ENCODE results near the gene ZDHHC8. TPM values are rescaled to one million over a fixed set of nuclear protein-coding genes. Genes with fewer than 3 reads are reported as not detected.

ZDHHC8 gene
- total RNA-seq, 1 experiment from 2014 or later, result 89.3 TPM

DNA sequence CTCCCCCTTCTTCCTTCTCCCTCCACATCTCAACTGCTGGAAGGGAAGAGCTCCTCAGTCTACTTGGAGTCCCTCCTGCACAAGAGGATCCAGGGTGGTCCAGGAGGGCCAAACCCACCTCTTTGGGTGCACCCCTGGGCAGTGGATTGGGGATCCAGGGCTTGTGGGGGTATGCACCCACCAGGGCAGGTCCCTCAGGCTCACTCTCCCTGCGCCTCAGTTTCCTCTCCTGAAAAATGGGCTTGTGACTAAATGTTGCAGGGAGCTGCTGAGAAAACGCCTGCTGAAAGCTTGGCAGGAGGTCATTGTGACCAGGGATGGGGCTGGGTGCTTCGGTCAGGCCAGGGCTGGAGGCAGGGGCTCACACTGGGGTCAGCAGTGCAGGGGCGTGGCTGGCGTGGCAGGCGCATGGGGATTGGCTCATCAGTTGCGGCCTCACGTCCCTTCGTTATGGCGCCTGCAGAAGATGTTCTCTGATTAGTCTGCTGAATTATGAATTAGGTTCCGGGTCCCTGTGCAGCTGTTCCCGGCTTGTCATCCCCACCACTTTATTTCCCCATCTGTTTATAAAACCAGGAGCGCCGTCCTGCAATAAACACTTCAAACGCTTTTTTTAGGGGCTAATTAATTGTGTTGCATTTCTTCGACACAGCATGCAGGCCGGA lies 44.9 kb downstream of the ZDHHC8 start (continued):
- TF ChIP-seq, protein P1, sequence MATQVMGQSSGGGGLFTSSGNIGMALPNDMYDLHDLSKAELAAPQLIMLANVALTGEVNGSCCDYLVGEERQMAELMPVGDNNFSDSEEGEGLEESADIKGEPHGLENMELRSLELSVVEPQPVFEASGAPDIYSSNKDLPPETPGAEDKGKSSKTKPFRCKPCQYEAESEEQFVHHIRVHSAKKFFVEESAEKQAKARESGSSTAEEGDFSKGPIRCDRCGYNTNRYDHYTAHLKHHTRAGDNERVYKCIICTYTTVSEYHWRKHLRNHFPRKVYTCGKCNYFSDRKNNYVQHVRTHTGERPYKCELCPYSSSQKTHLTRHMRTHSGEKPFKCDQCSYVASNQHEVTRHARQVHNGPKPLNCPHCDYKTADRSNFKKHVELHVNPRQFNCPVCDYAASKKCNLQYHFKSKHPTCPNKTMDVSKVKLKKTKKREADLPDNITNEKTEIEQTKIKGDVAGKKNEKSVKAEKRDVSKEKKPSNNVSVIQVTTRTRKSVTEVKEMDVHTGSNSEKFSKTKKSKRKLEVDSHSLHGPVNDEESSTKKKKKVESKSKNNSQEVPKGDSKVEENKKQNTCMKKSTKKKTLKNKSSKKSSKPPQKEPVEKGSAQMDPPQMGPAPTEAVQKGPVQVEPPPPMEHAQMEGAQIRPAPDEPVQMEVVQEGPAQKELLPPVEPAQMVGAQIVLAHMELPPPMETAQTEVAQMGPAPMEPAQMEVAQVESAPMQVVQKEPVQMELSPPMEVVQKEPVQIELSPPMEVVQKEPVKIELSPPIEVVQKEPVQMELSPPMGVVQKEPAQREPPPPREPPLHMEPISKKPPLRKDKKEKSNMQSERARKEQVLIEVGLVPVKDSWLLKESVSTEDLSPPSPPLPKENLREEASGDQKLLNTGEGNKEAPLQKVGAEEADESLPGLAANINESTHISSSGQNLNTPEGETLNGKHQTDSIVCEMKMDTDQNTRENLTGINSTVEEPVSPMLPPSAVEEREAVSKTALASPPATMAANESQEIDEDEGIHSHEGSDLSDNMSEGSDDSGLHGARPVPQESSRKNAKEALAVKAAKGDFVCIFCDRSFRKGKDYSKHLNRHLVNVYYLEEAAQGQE (IDR thresholded peaks at IDR 0.05; ENCODE audit: low read depth), result no peak
- TF ChIP-seq YY1 (IDR thresholded peaks at IDR 0.05; ENCODE audit: extremely low read depth, insufficient replicate concordance, low read depth, low read length) (no peak), CEBPB (IDR thresholded peaks at IDR 0.05; ENCODE audit: low read depth) (no peak)

- no peak overlapping the region for H3K4me2 ChIP-seq (ENCODE audit: low read length)
- no peaks in the 10 kb centered on the region for H3K9me2 ChIP-seq (ENCODE audit: insufficient read depth)
- no peak overlapping the region for H3K27ac ChIP-seq (ENCODE audit: low read depth, low read length)
- H3K4me1 ChIP-seq (ENCODE audit: control insufficient read depth in 1 of 2, insufficient read depth in 2 of 2, low read length in 2 of 2), result no peaks in the 10 kb centered on the region; a peak in 1 of 4 replicates
- BruUV-seq (replicated peaks), result no TSS peak
- no peak overlapping the region for H2AFZ ChIP-seq (ENCODE audit: low read depth, low read length, poor library complexity, severe bottlenecking)
- no peaks in the 10 kb centered on the region for H3K79me2 ChIP-seq (ENCODE audit: insufficient read depth, low read length)
- intact Hi-C loops (cut with micrococcal nuclease), result no loop called here
- H3K36me3 ChIP-seq (ENCODE audit: control insufficient read depth in 1 of 2, insufficient read depth in 2 of 2, low read length in 2 of 2), result no peaks in the 10 kb centered on the region
- H3K9ac ChIP-seq (ENCODE audit: low read length), result no peak overlapping the region
- H4K20me1 ChIP-seq (ENCODE audit: insufficient read depth), result no peaks in the 10 kb centered on the region
- H3K27me3 ChIP-seq (ENCODE audit: insufficient read depth, low read length), result no peaks in the 10 kb centered on the region
- DNase-seq (ENCODE audit: low read depth, low spot score) (no peak), ATAC-seq (no peak)
- CTCF ChIA-PET, result interaction anchor here (1.3 kb wide), 1 partner anchor 11 kb away, joined by 3 read pairs; no protein-coding TSS in a partner anchor
- RAD21 ChIA-PET (ENCODE audit: low non-redundant PET in 1 of 2, low total read pairs in 2 of 2, uncharacterized antibody in 2 of 2, unreplicated experiment in 2 of 2), result no interaction called here
- POLR2A ChIA-PET, result no interaction called here
- no peaks in the 10 kb centered on the region for H3K9me3 ChIP-seq (ENCODE audit: control insufficient read depth in 1 of 2, insufficient read depth in 1 of 2, low read depth in 1 of 2, low read length in 2 of 2)
- H3K4me3 ChIP-seq (replicated peaks in 1 of 2; ENCODE audit: low read depth in 1 of 2, low read length in 2 of 2), result no peak overlapping the region
- TF ChIP-seq ZFX (IDR thresholded peaks at IDR 0.05) (no peak), EGR1 (IDR thresholded peaks at IDR 0.05; ENCODE audit: low read depth) (no peak), ELF1 (IDR thresholded peaks at IDR 0.05; ENCODE audit: borderline replicate concordance, low read depth) (no peak), POLR2A (IDR thresholded peaks at IDR 0.05; ENCODE audit: borderline replicate concordance, extremely low read depth, insufficient read depth, insufficient read length) (no peak), MAX (IDR thresholded peaks at IDR 0.05) (no peak), FOSL1 (IDR thresholded peaks at IDR 0.05; ENCODE audit: low read depth) (no peak), YY1 (IDR thresholded peaks at IDR 0.05; ENCODE audit: extremely low read depth, insufficient replicate concordance, low read depth, low read length) (no peak), EZH2 (IDR thresholded peaks at IDR 0.05) (no peak), POLR2AphosphoS5 (IDR thresholded peaks at IDR 0.05; ENCODE audit: low read depth, low read length) (no peak), SRF (IDR thresholded peaks at IDR 0.05; ENCODE audit: low read depth) (no peak), EZH2phosphoT487 (IDR thresholded peaks at IDR 0.05; ENCODE audit: borderline replicate concordance) (no peak), RAD21 (IDR thresholded peaks at IDR 0.05; ENCODE audit: low read depth) (no peak), ZBTB33 (IDR thresholded peaks at IDR 0.05; ENCODE audit: extremely low read depth, insufficient replicate concordance, low read length) (no peak)
- TF ChIP-seq, protein P2, sequence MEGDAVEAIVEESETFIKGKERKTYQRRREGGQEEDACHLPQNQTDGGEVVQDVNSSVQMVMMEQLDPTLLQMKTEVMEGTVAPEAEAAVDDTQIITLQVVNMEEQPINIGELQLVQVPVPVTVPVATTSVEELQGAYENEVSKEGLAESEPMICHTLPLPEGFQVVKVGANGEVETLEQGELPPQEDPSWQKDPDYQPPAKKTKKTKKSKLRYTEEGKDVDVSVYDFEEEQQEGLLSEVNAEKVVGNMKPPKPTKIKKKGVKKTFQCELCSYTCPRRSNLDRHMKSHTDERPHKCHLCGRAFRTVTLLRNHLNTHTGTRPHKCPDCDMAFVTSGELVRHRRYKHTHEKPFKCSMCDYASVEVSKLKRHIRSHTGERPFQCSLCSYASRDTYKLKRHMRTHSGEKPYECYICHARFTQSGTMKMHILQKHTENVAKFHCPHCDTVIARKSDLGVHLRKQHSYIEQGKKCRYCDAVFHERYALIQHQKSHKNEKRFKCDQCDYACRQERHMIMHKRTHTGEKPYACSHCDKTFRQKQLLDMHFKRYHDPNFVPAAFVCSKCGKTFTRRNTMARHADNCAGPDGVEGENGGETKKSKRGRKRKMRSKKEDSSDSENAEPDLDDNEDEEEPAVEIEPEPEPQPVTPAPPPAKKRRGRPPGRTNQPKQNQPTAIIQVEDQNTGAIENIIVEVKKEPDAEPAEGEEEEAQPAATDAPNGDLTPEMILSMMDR (IDR thresholded peaks at IDR 0.05 in 2 of 3, conservative IDR thresholded peaks at IDR 0.05 in 1 of 3; ENCODE audit: borderline replicate concordance in 1 of 3, insufficient read depth in 1 of 3, low read depth in 2 of 3, low read length in 2 of 3), result no peak
These were observed 45.8 kb downstream of the ZDHHC8 start for GRCh38 chr22:20177217-20177911.

Data from HCT116 (cell line).